IPS DF 19.7 (cell line): ENCODE results near the gene ATP5ME.
"Not testable (repeated sequence)": the region's sequence is repeated elsewhere in the genome, so short reads cannot be mapped to it uniquely, and the experiment has no call there.

Experiments
- DNase-seq: peaks from one replicate; pipeline ENCODE4 v3.0.0-alpha.2; 2013; ENCODE audit warnings: low read depth, low spot score

ATP5ME gene

GRCh38 chr4:635851-636627, 38.0 kb downstream of the ATP5ME start:
- no peak for DNase-seq

- DNase-seq: not testable (repeated sequence)
Observed at GRCh38 chr4:635066-635835, 38.8 kb downstream of the ATP5ME start.

GRCh38 chr4:634599-634985, 39.5 kb downstream of the ATP5ME start:
- no peak for DNase-seq

GRCh38 chr4:633976-634598, 40.0 kb downstream of the ATP5ME start:
- DNase-seq: no peak

GRCh38 chr4:633406-633805, 40.7 kb downstream of the ATP5ME start:
- no peak for DNase-seq

- DNase-seq: no peak
Observed at GRCh38 chr4:632926-633325, 41.1 kb downstream of the ATP5ME start.

- DNase-seq: no peak
Observed at GRCh38 chr4:632196-632790, 41.8 kb downstream of the ATP5ME start.

GRCh38 chr4:630656-631055, 43.4 kb downstream of the ATP5ME start:
- no peak for DNase-seq

- DNase-seq: no peak
Observed at GRCh38 chr4:629915-630641, 44.0 kb downstream of the ATP5ME start.

GRCh38 chr4:629636-629914, 44.5 kb downstream of the ATP5ME start:
- no peak for DNase-seq

- DNase-seq: no peak
Observed at GRCh38 chr4:628821-629635, 45.0 kb downstream of the ATP5ME start.

- DNase-seq: no peak
Observed at GRCh38 chr4:628311-628741, 45.8 kb downstream of the ATP5ME start.

GRCh38 chr4:627347-628125, 46.5 kb downstream of the ATP5ME start:
- DNase-seq: no peak

- no peak for DNase-seq
Observed at GRCh38 chr4:626201-627091, 47.6 kb downstream of the ATP5ME start.

- DNase-seq: no peak
Observed at GRCh38 chr4:625631-626161, 48.4 kb downstream of the ATP5ME start.

GRCh38 chr4:624705-625590, 49.1 kb downstream of the ATP5ME start, which contains the start of gene PDE6B:
PDE6B (plus strand) TSS chr4:625573; CDS start chr4:625627, 54 bp downstream.
- DNase-seq: no peak

GRCh38 chr4:623914-624566, 50.0 kb downstream of the ATP5ME start:
- no peak for DNase-seq
